Prostate gland (tissue), 2 donors: ENCODE measurements around the gene GEN1. TPM values are rescaled to one million over a fixed set of nuclear protein-coding genes. Genes with fewer than 3 reads are reported as not detected.

ENCODE experiments used
- DNase-seq: peaks from one replicate; pipeline ENCODE4 v3.0.0-alpha.2; 2019; ENCODE audit warnings: low spot score
- H3K27ac ChIP-seq, 2 donors: fragments of 200-600 bp; sonication (generic); 2 replicates each; pipeline ENCODE4 v1.5.1; 2017 to 2019
- H3K27me3 ChIP-seq: fragments of 200-600 bp; sonication (generic); replicated peaks from 2 replicates; pipeline ENCODE4 v1.5.1; 2019; ENCODE audit not compliant: insufficient read depth
- H3K36me3 ChIP-seq, 2 donors: fragments of 200-600 bp; sonication (generic); 1 replicate in 1 of 2; 2 replicates in 1 of 2; pipeline versions ENCODE4 v1.5.1 to v1.8.1; 2017 to 2019
- H3K4me1 ChIP-seq: fragments of 200-600 bp; sonication (generic); replicated peaks from 2 replicates; pipeline ENCODE4 v1.5.1; 2019
- H3K4me3 ChIP-seq, 2 donors: fragments of 200-600 bp; sonication (generic); 2 replicates each; pipeline ENCODE4 v1.5.1; 2017 to 2019
- H3K9me3 ChIP-seq: fragments of 200-600 bp; sonication (generic); 2 replicates; pipeline ENCODE4 v1.5.1; 2017
- POLR2A ChIP-seq: fragments of 450-650 bp; IDR thresholded peaks from one replicate; pipeline ENCODE4 v1.6.1; 2016; ENCODE audit warnings: antibody characterized with exemption, mild to moderate bottlenecking
- POLR2AphosphoS5 ChIP-seq: sonication (generic); formaldehyde crosslinking; IDR thresholded peaks from one replicate; pipeline ENCODE4 v1.6.1; 2017; ENCODE audit warnings: antibody characterized with exemption
- WGBS: methylation state at CpG from one replicate; pipeline ENCODE4 v1.1.5; 2018; 5-methylcytosine and 5-hydroxymethylcytosine counted together
- intact Hi-C: fragments of 100-400 bp; cut with DNase I; formaldehyde crosslinking; loops from one replicate; pipeline ENCODE4 v1.14.2; 2022
- total RNA-seq, 2 donors: library from RNA; depleted of rRNA; stranded (reverse); fragments of >200 nt; gene quantifications; one replicate each; pipeline ENCODE4 v1.1.0, GENCODE V29; 2016
- TF ChIP-seq, protein P1 (sequence below), 4 experiments: fragments of 200-600 bp in 2 of 4; fragments of 450-650 bp in 2 of 4; sonication (generic) in 2 of 4; IDR thresholded peaks; 1 replicate in 3 of 4; 2 replicates in 1 of 4; pipeline ENCODE4 v1.5.1; 2016 to 2019; ENCODE audit warnings: antibody characterized with exemption in 4 of 4, mild to moderate bottlenecking in 2 of 4, moderate library complexity in 2 of 4

Gene GEN1
- total RNA-seq, 2 donors from 2014 or later: 5.0 to 15.3 TPM

DNA sequence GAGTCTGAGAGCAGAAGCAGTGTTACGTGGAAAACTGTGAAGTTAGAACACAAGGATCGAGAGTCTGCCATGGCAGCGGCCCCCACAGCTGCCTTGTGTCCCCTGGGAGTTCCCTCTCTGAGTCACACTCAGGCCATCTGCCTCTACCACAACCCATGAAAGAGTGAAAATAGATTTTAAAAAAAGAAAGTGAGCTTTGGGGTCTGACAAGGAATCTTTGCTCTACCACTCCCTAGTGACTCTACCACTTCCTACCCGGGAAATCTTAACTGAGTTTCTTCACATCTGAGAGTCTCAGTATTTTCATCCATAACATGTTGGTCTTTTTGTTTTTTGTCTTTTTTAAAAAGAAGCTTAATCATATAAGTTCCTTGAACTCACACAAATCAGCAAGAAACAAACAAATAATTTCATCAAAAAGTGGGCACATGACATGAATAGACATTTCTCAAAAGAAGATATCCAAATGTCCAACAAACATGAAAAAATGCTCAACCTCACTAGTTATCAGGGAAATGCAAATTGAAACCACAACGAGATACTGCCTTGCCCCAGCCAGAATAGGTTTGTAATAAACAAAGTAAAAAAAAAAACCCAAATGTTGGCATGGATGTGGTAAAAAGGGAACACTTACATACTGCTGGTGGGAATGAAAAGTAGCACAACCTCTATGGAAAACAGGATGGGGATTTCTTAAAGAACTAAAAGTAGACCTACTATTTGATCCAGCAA, 60.0 kb downstream of the GEN1 start:
- no peaks in the 10 kb centered on the region for H3K9me3 ChIP-seq
- H3K27ac ChIP-seq: peak overlapping the region; percentile 12 to 61
- no peaks in the 10 kb centered on the region for H3K36me3 ChIP-seq
- intact Hi-C loops: no loop called here
- whole genome bisulfite sequencing: 71% methylated on average over 5 of the region's 5 CpGs
- no peak for DNase-seq
- no peaks in the 10 kb centered on the region for H3K4me1 ChIP-seq
- TF ChIP-seq, protein P1, sequence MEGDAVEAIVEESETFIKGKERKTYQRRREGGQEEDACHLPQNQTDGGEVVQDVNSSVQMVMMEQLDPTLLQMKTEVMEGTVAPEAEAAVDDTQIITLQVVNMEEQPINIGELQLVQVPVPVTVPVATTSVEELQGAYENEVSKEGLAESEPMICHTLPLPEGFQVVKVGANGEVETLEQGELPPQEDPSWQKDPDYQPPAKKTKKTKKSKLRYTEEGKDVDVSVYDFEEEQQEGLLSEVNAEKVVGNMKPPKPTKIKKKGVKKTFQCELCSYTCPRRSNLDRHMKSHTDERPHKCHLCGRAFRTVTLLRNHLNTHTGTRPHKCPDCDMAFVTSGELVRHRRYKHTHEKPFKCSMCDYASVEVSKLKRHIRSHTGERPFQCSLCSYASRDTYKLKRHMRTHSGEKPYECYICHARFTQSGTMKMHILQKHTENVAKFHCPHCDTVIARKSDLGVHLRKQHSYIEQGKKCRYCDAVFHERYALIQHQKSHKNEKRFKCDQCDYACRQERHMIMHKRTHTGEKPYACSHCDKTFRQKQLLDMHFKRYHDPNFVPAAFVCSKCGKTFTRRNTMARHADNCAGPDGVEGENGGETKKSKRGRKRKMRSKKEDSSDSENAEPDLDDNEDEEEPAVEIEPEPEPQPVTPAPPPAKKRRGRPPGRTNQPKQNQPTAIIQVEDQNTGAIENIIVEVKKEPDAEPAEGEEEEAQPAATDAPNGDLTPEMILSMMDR (IDR thresholded peaks at IDR 0.05): no peak
- TF ChIP-seq POLR2AphosphoS5 (no peak), POLR2A (no peak)
- no peaks in the 10 kb centered on the region for H3K27me3 ChIP-seq
- no peak overlapping the region for H3K4me3 ChIP-seq

DNA sequence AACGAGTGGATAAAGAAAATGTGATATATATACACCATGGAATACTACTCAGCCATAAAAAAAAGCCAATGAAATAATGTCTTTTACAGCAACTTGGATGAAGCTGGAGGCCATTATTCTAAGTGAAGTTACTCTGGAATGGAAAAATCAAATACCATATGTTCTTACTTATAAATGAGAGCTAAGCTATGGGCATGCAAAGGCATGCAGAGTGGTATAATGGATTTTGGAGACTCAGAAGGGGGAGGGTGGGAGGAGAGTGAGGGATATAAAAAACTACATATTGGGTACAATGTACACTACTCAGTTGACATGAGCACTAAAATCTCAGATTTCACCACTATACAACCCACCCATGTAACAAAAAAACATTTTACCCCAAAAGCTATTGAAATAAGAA, 60.7 kb downstream of the GEN1 start:
- H3K36me3 ChIP-seq: no peaks in the 10 kb centered on the region
- no peaks in the 10 kb centered on the region for H3K9me3 ChIP-seq
- 60% methylated on average over 1 of the region's 1 CpG for WGBS
- H3K4me3 ChIP-seq: no peak overlapping the region
- H3K4me1 ChIP-seq: no peaks in the 10 kb centered on the region
- intact Hi-C loops: no loop called here
- no peaks in the 10 kb centered on the region for H3K27me3 ChIP-seq
- H3K27ac ChIP-seq: peak overlapping the region in 1 of 2 donors; percentile 57
- DNase-seq: no peak
- TF ChIP-seq POLR2AphosphoS5: no peak
- TF ChIP-seq, protein P1 (IDR thresholded peaks at IDR 0.05): no peak
- TF ChIP-seq POLR2A: no peak

DNA sequence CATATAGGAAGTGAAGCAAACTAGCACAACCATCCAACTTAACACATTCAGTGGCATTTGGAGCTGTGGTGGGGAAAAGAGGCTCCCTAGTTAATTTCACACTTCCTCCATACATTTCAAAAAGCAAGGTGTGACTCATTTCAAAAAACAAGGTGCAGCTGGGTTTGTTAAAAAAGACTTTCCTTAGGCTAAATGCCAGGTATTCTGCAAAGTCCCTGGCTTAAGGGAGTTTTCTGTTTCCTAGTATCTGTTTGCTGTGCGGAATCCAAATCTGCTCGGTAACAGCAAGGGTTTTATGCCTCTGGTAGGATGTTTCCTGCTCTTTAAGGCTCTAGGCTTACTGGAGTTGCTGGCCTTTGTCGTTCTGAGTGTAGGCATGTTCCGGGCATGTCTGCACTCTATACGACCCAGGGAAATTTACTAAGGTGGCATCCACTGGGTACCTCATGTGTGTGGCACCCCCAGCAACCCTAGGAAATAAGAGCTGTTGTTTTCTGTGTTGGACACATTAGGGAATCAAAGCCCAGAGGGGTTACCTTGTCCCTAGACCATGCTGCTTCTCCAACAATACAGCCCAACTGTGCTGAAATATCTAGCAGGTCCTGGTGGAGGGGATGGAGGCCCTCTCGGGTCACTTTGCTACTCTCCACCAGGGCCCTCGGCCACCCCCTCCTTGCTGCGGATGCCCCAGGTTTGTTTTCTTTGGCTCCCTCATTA, 61.7 kb downstream of the GEN1 start:
- H3K4me1 ChIP-seq: no peaks in the 10 kb centered on the region
- DNase-seq: peak; percentile 22
- H3K27me3 ChIP-seq: no peaks in the 10 kb centered on the region
- H3K36me3 ChIP-seq: no peaks in the 10 kb centered on the region
- H3K4me3 ChIP-seq: no peak overlapping the region
- WGBS: 37% methylated on average over 8 of the region's 8 CpGs
- H3K27ac ChIP-seq: peak overlapping the region; percentile 14 to 57
- no peaks in the 10 kb centered on the region for H3K9me3 ChIP-seq
- TF ChIP-seq POLR2AphosphoS5 (peak; percentile 38), POLR2A (no peak)
- TF ChIP-seq, protein P1 (IDR thresholded peaks at IDR 0.05): no peak
- intact Hi-C loops: no loop called here

DNA sequence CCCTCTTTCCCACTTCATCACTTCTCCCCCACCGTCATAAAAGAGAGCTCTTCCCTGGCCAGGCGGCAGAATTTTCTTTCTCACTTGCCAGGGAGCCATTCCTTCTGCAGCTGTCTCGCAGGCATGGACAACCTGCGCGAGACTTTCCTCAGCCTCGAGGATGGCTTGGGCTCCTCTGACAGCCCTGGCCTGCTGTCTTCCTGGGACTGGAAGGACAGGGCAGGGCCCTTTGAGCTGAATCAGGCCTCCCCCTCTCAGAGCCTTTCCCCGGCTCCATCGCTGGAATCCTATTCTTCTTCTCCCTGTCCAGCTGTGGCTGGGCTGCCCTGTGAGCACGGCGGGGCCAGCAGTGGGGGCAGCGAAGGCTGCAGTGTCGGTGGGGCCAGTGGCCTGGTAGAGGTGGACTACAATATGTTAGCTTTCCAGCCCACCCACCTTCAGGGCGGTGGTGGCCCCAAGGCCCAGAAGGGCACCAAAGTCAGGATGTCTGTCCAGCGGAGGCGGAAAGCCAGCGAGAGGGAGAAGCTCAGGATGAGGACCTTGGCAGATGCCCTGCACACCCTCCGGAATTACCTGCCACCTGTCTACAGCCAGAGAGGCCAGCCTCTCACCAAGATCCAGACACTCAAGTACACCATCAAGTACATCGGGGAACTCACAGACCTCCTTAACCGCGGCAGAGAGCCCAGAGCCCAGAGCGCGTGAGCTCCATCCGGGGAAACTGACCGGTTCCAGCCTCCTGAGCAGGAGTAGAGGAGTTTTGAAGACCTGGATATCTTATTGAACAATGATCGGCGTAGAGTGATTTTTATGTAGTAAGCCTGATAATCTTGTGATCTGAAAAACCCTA, 62.7 kb downstream of the GEN1 start, which contains the start of gene MSGN1:
Gene MSGN1, plus strand, starts transcription at position 65 of the 850 bp plus-strand sequence. Its CDS starts 59 bp downstream, at position 124.
- no peak for DNase-seq
- no peaks in the 10 kb centered on the region for H3K4me1 ChIP-seq
- intact Hi-C loops: no loop called here
- no peaks in the 10 kb centered on the region for H3K9me3 ChIP-seq
- no peak within 1 kb of the TSS for H3K4me3 ChIP-seq
- WGBS: 80% methylated on average over 25 of the region's 26 CpGs
- H3K27ac ChIP-seq: peak within 1 kb of the TSS; percentile 14 to 57
- H3K36me3 ChIP-seq: no peaks in the 10 kb centered on the region
- no peak for TF ChIP-seq POLR2A
- TF ChIP-seq POLR2AphosphoS5: no peak
- TF ChIP-seq, protein P1 (IDR thresholded peaks at IDR 0.05): no peak
- no peaks in the 10 kb centered on the region for H3K27me3 ChIP-seq
